Neuron (in vitro differentiated cells): ENCODE data around the gene PPIL4.
"Not testable (repeated sequence)": the region's sequence is repeated elsewhere in the genome, so short reads cannot be mapped to it uniquely, and the experiment has no call there.

ENCODE experiments used
- H2AFZ ChIP-seq: one replicate; pipeline ENCODE4 v1.6.1; 2013; ENCODE audit warnings: low read depth, mild to moderate bottlenecking, inconsistent platforms, low read length, moderate library complexity
- H3K27me3 ChIP-seq: one replicate; pipeline ENCODE4 v1.6.1; 2013; ENCODE audit warnings: low read length; ENCODE audit not compliant: insufficient read depth
- H3K36me3 ChIP-seq: one replicate; pipeline ENCODE4 v1.6.1; 2013; ENCODE audit warnings: low read length; ENCODE audit not compliant: insufficient read depth
- H3K4me1 ChIP-seq: one replicate; pipeline ENCODE4 v1.6.1; 2013; ENCODE audit warnings: low read length; ENCODE audit not compliant: insufficient read depth
- H3K4me3 ChIP-seq: 2 replicates; pipeline ENCODE4 v1.5.1; 2013; ENCODE audit warnings: mild to moderate bottlenecking, low read length, moderate library complexity
- H3K9me3 ChIP-seq: one replicate; pipeline ENCODE4 v1.6.1; 2013; ENCODE audit warnings: low read length

PPIL4 gene

GRCh38 chr6:149503872-149504271 is 42.0 kb downstream of the PPIL4 start:
- no peaks in the 10 kb centered on the region for H3K27me3 ChIP-seq

GRCh38 chr6:149503276-149503675 is 42.6 kb downstream of the PPIL4 start:
- H3K36me3 ChIP-seq = peaks cover 22% of the 10 kb centered on the region
- H3K27me3 ChIP-seq = no peaks in the 10 kb centered on the region
- no peak overlapping the region for H2AFZ ChIP-seq
- no peaks in the 10 kb centered on the region for H3K4me1 ChIP-seq
- H3K9me3 ChIP-seq = no peaks in the 10 kb centered on the region
- no peak overlapping the region for H3K4me3 ChIP-seq

More at GRCh38 chr6:149503872-149504271, 42.0 kb downstream of the PPIL4 start:
- no peaks in the 10 kb centered on the region for H3K4me1 ChIP-seq
- no peak overlapping the region for H2AFZ ChIP-seq
- H3K9me3 ChIP-seq = no peaks in the 10 kb centered on the region
- peaks cover 22% of the 10 kb centered on the region for H3K36me3 ChIP-seq
- H3K4me3 ChIP-seq = no peak overlapping the region

GRCh38 chr6:149501768-149502167 is 44.1 kb downstream of the PPIL4 start:
- H3K4me3 ChIP-seq = no peak overlapping the region
- H3K36me3 ChIP-seq = peaks cover 15% of the 10 kb centered on the region
- H2AFZ ChIP-seq = no peak overlapping the region
- no peaks in the 10 kb centered on the region for H3K27me3 ChIP-seq
- no peaks in the 10 kb centered on the region for H3K4me1 ChIP-seq
- no peaks in the 10 kb centered on the region for H3K9me3 ChIP-seq

- H3K9me3 ChIP-seq = no peaks in the 10 kb centered on the region
- no peaks in the 10 kb centered on the region for H3K4me1 ChIP-seq
- peaks cover 15% of the 10 kb centered on the region for H3K36me3 ChIP-seq
- H3K4me3 ChIP-seq = no peak overlapping the region
- no peak overlapping the region for H2AFZ ChIP-seq
- no peaks in the 10 kb centered on the region for H3K27me3 ChIP-seq
These were observed 44.6 kb downstream of the PPIL4 start for GRCh38 chr6:149501201-149501600.

GRCh38 chr6:149500096-149500495 is 45.7 kb downstream of the PPIL4 start:
- no peaks in the 10 kb centered on the region for H3K9me3 ChIP-seq
- no peak overlapping the region for H3K4me3 ChIP-seq
- H2AFZ ChIP-seq = no peak overlapping the region
- no peaks in the 10 kb centered on the region for H3K27me3 ChIP-seq
- no peaks in the 10 kb centered on the region for H3K4me1 ChIP-seq
- peaks cover 11% of the 10 kb centered on the region for H3K36me3 ChIP-seq

DNA sequence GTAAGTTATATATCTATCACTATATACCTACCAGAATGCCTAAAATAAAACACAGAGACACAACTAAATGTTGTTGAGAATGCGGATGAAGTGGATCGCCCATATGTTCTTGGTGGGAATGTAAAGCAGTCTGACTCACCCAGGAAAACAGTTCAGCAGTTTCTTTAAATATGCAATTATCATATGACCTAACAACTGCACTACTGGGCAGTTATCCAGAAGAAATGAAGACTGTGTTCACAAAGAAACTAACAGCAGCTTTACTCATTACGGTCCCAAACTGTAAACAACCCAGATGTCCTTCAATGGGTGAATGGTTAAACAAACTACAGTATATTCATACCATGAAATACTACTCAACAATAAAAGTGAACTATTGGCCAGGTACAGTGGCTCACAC is 46.8 kb downstream of the PPIL4 start:
- H3K9me3 ChIP-seq = no peaks in the 10 kb centered on the region
- no peaks in the 10 kb centered on the region for H3K27me3 ChIP-seq
- peaks cover 3% of the 10 kb centered on the region for H3K36me3 ChIP-seq
- H3K4me3 ChIP-seq = no peak overlapping the region
- H2AFZ ChIP-seq = no peak overlapping the region
- no peaks in the 10 kb centered on the region for H3K4me1 ChIP-seq

GRCh38 chr6:149497365-149497764 is 48.5 kb downstream of the PPIL4 start:
- Histone ChIP-seq H3K36me3 (no peaks in the 10 kb centered on the region), H3K27me3 (no peaks in the 10 kb centered on the region), H3K9me3 (no peaks in the 10 kb centered on the region), H3K4me1 (no peaks in the 10 kb centered on the region), H2AFZ (no peak overlapping the region), H3K4me3 (no peak overlapping the region)

GRCh38 chr6:149496597-149496996 is 49.2 kb downstream of the PPIL4 start:
- not testable (repeated sequence) for H2AFZ ChIP-seq, H3K4me3 ChIP-seq, H3K4me1 ChIP-seq, H3K27me3 ChIP-seq, H3K9me3 ChIP-seq, H3K36me3 ChIP-seq

- not testable (repeated sequence) for H3K4me3 ChIP-seq, H3K36me3 ChIP-seq, H2AFZ ChIP-seq, H3K27me3 ChIP-seq, H3K9me3 ChIP-seq, H3K4me1 ChIP-seq
These were observed 50.4 kb downstream of the PPIL4 start for GRCh38 chr6:149495349-149496016.

GRCh38 chr6:149494810-149495209 is 51.0 kb downstream of the PPIL4 start:
- not testable (repeated sequence) for H3K27me3 ChIP-seq, H3K4me1 ChIP-seq, H3K4me3 ChIP-seq, H2AFZ ChIP-seq, H3K36me3 ChIP-seq, H3K9me3 ChIP-seq

GRCh38 chr6:149493761-149494320 is 52.0 kb downstream of the PPIL4 start:
- H3K4me3 ChIP-seq = no peak overlapping the region
- H2AFZ ChIP-seq = no peak overlapping the region
- no peaks in the 10 kb centered on the region for H3K36me3 ChIP-seq
- H3K9me3 ChIP-seq = no peaks in the 10 kb centered on the region
- H3K4me1 ChIP-seq = no peaks in the 10 kb centered on the region
- no peaks in the 10 kb centered on the region for H3K27me3 ChIP-seq

DNA sequence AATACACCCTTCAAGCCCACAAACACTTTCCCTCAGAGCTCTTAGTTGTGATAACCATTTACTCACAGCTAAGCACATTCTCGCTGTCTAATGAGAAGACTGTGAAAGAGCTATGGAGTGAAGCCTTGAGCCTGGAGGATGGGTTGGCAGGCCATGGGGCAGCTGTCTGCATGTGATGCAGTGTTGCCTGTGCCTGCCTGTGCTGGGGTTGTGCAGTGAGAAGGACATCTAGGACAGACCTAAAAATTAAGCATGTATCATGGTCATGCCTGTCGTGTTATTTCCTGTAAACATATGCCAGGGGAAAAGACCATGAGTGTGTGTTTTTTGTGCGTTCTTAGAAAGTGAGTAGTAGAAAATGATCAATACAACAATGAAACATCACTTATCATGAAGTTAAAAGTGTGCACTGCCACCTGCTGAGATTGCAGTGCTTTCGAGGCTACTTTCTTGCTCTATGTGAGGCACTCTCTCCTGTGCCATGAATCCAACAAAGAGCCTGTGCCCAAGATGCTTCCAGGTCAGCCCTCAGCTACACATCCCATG is 53.0 kb downstream of the PPIL4 start:
- Histone ChIP-seq H3K9me3 (no peaks in the 10 kb centered on the region), H3K36me3 (no peaks in the 10 kb centered on the region), H3K27me3 (no peaks in the 10 kb centered on the region), H3K4me1 (no peaks in the 10 kb centered on the region), H3K4me3 (no peak overlapping the region), H2AFZ (no peak overlapping the region)

GRCh38 chr6:149489967-149490366 is 55.9 kb downstream of the PPIL4 start:
- no peaks in the 10 kb centered on the region for H3K4me1 ChIP-seq
- no peaks in the 10 kb centered on the region for H3K36me3 ChIP-seq
- H3K4me3 ChIP-seq = no peak overlapping the region
- no peaks in the 10 kb centered on the region for H3K9me3 ChIP-seq
- no peaks in the 10 kb centered on the region for H3K27me3 ChIP-seq
- H2AFZ ChIP-seq = no peak overlapping the region

DNA sequence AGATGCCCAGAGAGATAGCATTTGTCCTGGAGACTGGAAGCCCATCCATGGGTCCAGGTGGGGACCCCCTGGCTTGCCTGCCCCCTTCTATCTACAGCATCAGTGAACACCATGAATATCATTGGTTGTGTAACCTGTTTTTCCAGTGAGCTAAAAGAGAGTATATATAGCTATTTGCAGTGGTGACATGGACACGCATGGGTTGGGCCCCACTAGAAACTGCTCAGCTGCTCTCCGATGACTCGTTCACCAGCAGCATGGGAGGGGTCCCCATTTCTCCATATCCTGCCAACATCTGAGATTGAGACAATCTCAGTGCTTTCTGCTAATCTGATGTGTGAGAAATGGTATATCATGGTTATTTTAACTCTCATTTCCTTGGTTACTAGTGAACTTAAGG is 57.0 kb downstream of the PPIL4 start:
- Histone ChIP-seq H3K4me1 (no peaks in the 10 kb centered on the region), H3K9me3 (no peaks in the 10 kb centered on the region), H3K36me3 (no peaks in the 10 kb centered on the region), H3K27me3 (no peaks in the 10 kb centered on the region), H3K4me3 (no peak overlapping the region), H2AFZ (no peak overlapping the region)
